T-helper 1 cell treated with Interleukin-12 subunit alpha and Interleukin-12 subunit beta and Interleukin-4 antibody, amounts not matched to agents 30 μg/mL and 1 μg/mL, for 36 hours (primary cell): ENCODE measurements around the gene INTS11.

Experiments used
- H3K27ac Mint-ChIP-seq: one replicate; pipeline ENCODE4 v1.8.0; 2021; ENCODE audit warnings: mild to moderate bottlenecking, mixed read lengths
- H3K27me3 Mint-ChIP-seq: one replicate; pipeline ENCODE4 v1.8.0; 2021; ENCODE audit warnings: low read depth, mixed read lengths
- H3K36me3 Mint-ChIP-seq: one replicate; pipeline ENCODE4 v1.8.0; 2021; ENCODE audit warnings: low read depth, mixed read lengths
- H3K4me1 Mint-ChIP-seq: one replicate; pipeline ENCODE4 v1.8.0; 2021; ENCODE audit warnings: low read depth, mixed read lengths
- H3K4me3 Mint-ChIP-seq: one replicate; pipeline ENCODE4 v1.8.0; 2021; ENCODE audit warnings: mild to moderate bottlenecking, moderate library complexity, mixed read lengths
- H3K9me3 Mint-ChIP-seq: one replicate; pipeline ENCODE4 v1.8.0; 2021; ENCODE audit warnings: mixed read lengths

INTS11 gene

GRCh38 chr1:1310476-1311053 lies 13.9 kb downstream of the INTS11 start:
- Mint-ChIP-seq H3K27me3 (no peaks in the 10 kb centered on the region), H3K36me3 (peaks cover 5% of the 10 kb centered on the region), H3K4me3 (no peak overlapping the region), H3K4me1 (peaks cover 14% of the 10 kb centered on the region), H3K27ac (no peak overlapping the region), H3K9me3 (no peaks in the 10 kb centered on the region)

- peaks cover 14% of the 10 kb centered on the region for H3K4me1 Mint-ChIP-seq
- H3K27me3 Mint-ChIP-seq: no peaks in the 10 kb centered on the region
- no peaks in the 10 kb centered on the region for H3K9me3 Mint-ChIP-seq
- peak overlapping the region; percentile 68 for H3K4me3 Mint-ChIP-seq
- H3K27ac Mint-ChIP-seq: no peak overlapping the region
- peaks cover 5% of the 10 kb centered on the region for H3K36me3 Mint-ChIP-seq
Measured at GRCh38 chr1:1310109-1310385, 14.4 kb downstream of the INTS11 start.

GRCh38 chr1:1309251-1310108 lies 15.0 kb downstream of the INTS11 start:
- Mint-ChIP-seq H3K36me3 (peaks cover 5% of the 10 kb centered on the region), H3K4me3 (peak overlapping the region; percentile 68), H3K9me3 (no peaks in the 10 kb centered on the region), H3K4me1 (peaks cover 14% of the 10 kb centered on the region), H3K27ac (peak overlapping the region; percentile 36), H3K27me3 (no peaks in the 10 kb centered on the region)

GRCh38 chr1:1308756-1309250 lies 15.7 kb downstream of the INTS11 start:
- no peaks in the 10 kb centered on the region for H3K27me3 Mint-ChIP-seq
- no peaks in the 10 kb centered on the region for H3K9me3 Mint-ChIP-seq
- peak overlapping the region; percentile 81 for H3K4me3 Mint-ChIP-seq
- peaks cover 5% of the 10 kb centered on the region for H3K36me3 Mint-ChIP-seq
- peaks cover 14% of the 10 kb centered on the region for H3K4me1 Mint-ChIP-seq
- peak overlapping the region; percentile 70 for H3K27ac Mint-ChIP-seq

GRCh38 chr1:1307923-1308755 lies 16.3 kb downstream of the INTS11 start, which contains the start of the genes ACAP3 and PUSL1:
Gene ACAP3, minus strand, starts transcription at chr1:1307930. Its CDS starts 115 bp downstream, at chr1:1307815.
Gene PUSL1, plus strand, starts transcription at chr1:1308597. Its CDS starts 47 bp downstream, at chr1:1308644.
- H3K4me1 Mint-ChIP-seq: peaks cover 14% of the 10 kb centered on the region
- peak within 1 kb of the TSS; percentile 81 for H3K4me3 Mint-ChIP-seq
- H3K36me3 Mint-ChIP-seq: peaks cover 3% of the 10 kb centered on the region
- no peaks in the 10 kb centered on the region for H3K9me3 Mint-ChIP-seq
- H3K27me3 Mint-ChIP-seq: no peaks in the 10 kb centered on the region
- H3K27ac Mint-ChIP-seq: peak within 1 kb of the TSS; percentile 80

- peak overlapping the region; percentile 81 for H3K4me3 Mint-ChIP-seq
Measured at GRCh38 chr1:1307261-1307922, 17.1 kb downstream of the INTS11 start.

GRCh38 chr1:1306661-1307260 lies 17.7 kb downstream of the INTS11 start:
- Mint-ChIP-seq H3K36me3 (no peaks in the 10 kb centered on the region), H3K9me3 (no peaks in the 10 kb centered on the region)

More at GRCh38 chr1:1307261-1307922, 17.1 kb downstream of the INTS11 start:
- Mint-ChIP-seq H3K9me3 (no peaks in the 10 kb centered on the region), H3K36me3 (no peaks in the 10 kb centered on the region), H3K27ac (peak overlapping the region; percentile 76), H3K27me3 (no peaks in the 10 kb centered on the region), H3K4me1 (peaks cover 14% of the 10 kb centered on the region)

GRCh38 chr1:1306070-1306660 lies 18.3 kb downstream of the INTS11 start:
- Mint-ChIP-seq H3K4me3 (peak overlapping the region; percentile 81), H3K36me3 (no peaks in the 10 kb centered on the region), H3K27ac (peak overlapping the region; percentile 76), H3K27me3 (no peaks in the 10 kb centered on the region), H3K4me1 (peaks cover 14% of the 10 kb centered on the region), H3K9me3 (no peaks in the 10 kb centered on the region)

More at GRCh38 chr1:1306661-1307260, 17.7 kb downstream of the INTS11 start:
- H3K27ac Mint-ChIP-seq: peak overlapping the region; percentile 76
- no peaks in the 10 kb centered on the region for H3K27me3 Mint-ChIP-seq
- peaks cover 14% of the 10 kb centered on the region for H3K4me1 Mint-ChIP-seq
- H3K4me3 Mint-ChIP-seq: peak overlapping the region; percentile 81

GRCh38 chr1:1305300-1306069 lies 19.0 kb downstream of the INTS11 start:
- Mint-ChIP-seq H3K27me3 (no peaks in the 10 kb centered on the region), H3K4me3 (peak overlapping the region; percentile 81), H3K27ac (peak overlapping the region; percentile 76), H3K36me3 (no peaks in the 10 kb centered on the region), H3K4me1 (peaks cover 14% of the 10 kb centered on the region), H3K9me3 (no peaks in the 10 kb centered on the region)

- Mint-ChIP-seq H3K36me3 (no peaks in the 10 kb centered on the region), H3K4me1 (peaks cover 14% of the 10 kb centered on the region), H3K9me3 (no peaks in the 10 kb centered on the region), H3K4me3 (peak overlapping the region; percentile 81), H3K27ac (peak overlapping the region; percentile 76), H3K27me3 (no peaks in the 10 kb centered on the region)
Measured at GRCh38 chr1:1304331-1305299, 19.8 kb downstream of the INTS11 start.

- Mint-ChIP-seq H3K27ac (no peak overlapping the region), H3K9me3 (no peaks in the 10 kb centered on the region), H3K27me3 (no peaks in the 10 kb centered on the region), H3K4me1 (peaks cover 14% of the 10 kb centered on the region), H3K4me3 (no peak overlapping the region), H3K36me3 (no peaks in the 10 kb centered on the region)
Measured at GRCh38 chr1:1303736-1304135, 20.7 kb downstream of the INTS11 start.

- H3K27ac Mint-ChIP-seq: no peak overlapping the region
- no peaks in the 10 kb centered on the region for H3K9me3 Mint-ChIP-seq
- no peak overlapping the region for H3K4me3 Mint-ChIP-seq
- peaks cover 14% of the 10 kb centered on the region for H3K4me1 Mint-ChIP-seq
- H3K36me3 Mint-ChIP-seq: no peaks in the 10 kb centered on the region
- no peaks in the 10 kb centered on the region for H3K27me3 Mint-ChIP-seq
Measured at GRCh38 chr1:1302951-1303509, 21.4 kb downstream of the INTS11 start.
